Endodermal cell (in vitro differentiated cells): ENCODE results near the gene LNX1. TPM values are rescaled to one million over a fixed set of nuclear protein-coding genes. Genes with fewer than 3 reads are reported as not detected.

Experiments
- DNase-seq: peaks from one replicate; pipeline ENCODE4 v3.0.0-alpha.2; 2017
- H3K27ac ChIP-seq: 2 replicates; pipeline ENCODE4 v1.5.1; 2013; ENCODE audit warnings: mild to moderate bottlenecking, low read depth, low read length, moderate library complexity
- H3K27me3 ChIP-seq: 2 replicates; pipeline ENCODE4 v1.6.1; 2013; ENCODE audit warnings: mild to moderate bottlenecking, low read length, moderate library complexity; ENCODE audit not compliant: insufficient read depth, control insufficient read depth, poor library complexity, severe bottlenecking
- H3K36me3 ChIP-seq: 2 replicates; pipeline ENCODE4 v1.7.0; 2013; ENCODE audit warnings: mild to moderate bottlenecking, low read length, moderate library complexity; ENCODE audit not compliant: control insufficient read depth, insufficient read depth
- H3K4me1 ChIP-seq: one replicate; pipeline ENCODE4 v1.7.0; 2013; ENCODE audit warnings: low read length; ENCODE audit not compliant: control insufficient read depth, insufficient read depth
- H3K4me3 ChIP-seq: 2 replicates; pipeline ENCODE4 v1.5.1; 2013; ENCODE audit warnings: mild to moderate bottlenecking, low read length, moderate library complexity
- H3K9ac ChIP-seq: 2 replicates; pipeline ENCODE4 v1.6.1; 2013; ENCODE audit warnings: mild to moderate bottlenecking, low read length, moderate library complexity; ENCODE audit not compliant: poor library complexity, severe bottlenecking; ENCODE audit errors: extremely low read depth
- H3K9me3 ChIP-seq: 2 replicates; pipeline ENCODE4 v1.6.1; 2013; ENCODE audit warnings: mild to moderate bottlenecking, low read length, moderate library complexity; ENCODE audit not compliant: control insufficient read depth
- H3K27ac Mint-ChIP-seq: 2 replicates; pipeline ENCODE4 v1.8.0; 2020; ENCODE audit warnings: mixed read lengths
- H3K27me3 Mint-ChIP-seq: 2 replicates; pipeline ENCODE4 v1.8.0; 2021; ENCODE audit warnings: mild to moderate bottlenecking, mixed read lengths; ENCODE audit not compliant: insufficient read depth
- H3K36me3 Mint-ChIP-seq: 2 replicates; pipeline ENCODE4 v1.8.0; 2020; ENCODE audit warnings: low read depth, mixed read lengths
- H3K4me1 Mint-ChIP-seq: 2 replicates; pipeline ENCODE4 v1.8.0; 2020; ENCODE audit warnings: mixed read lengths
- H3K4me3 Mint-ChIP-seq: 2 replicates; pipeline ENCODE4 v1.8.0; 2020; ENCODE audit warnings: mild to moderate bottlenecking, moderate library complexity, mixed read lengths
- H3K9me3 Mint-ChIP-seq: 2 replicates; pipeline ENCODE4 v1.8.0; 2020; ENCODE audit warnings: mild to moderate bottlenecking, mixed read lengths
- CTCF ChIP-seq: fragments of 200-600 bp; sonication (generic); conservative IDR thresholded peaks from 2 replicates; pipeline ENCODE4 v1.5.0; 2021; ENCODE audit warnings: antibody characterized with exemption, mild to moderate bottlenecking
- WGBS, 2 experiments: methylation state at CpG; one replicate each; pipeline versions ENCODE4 v1.1.5 to v1.1.7; 2013; ENCODE audit warnings: missing lambda C conversion rate in 2 of 2, mixed read lengths in 1 of 2; ENCODE audit not compliant: insufficient coverage in 1 of 2, insufficient read length in 1 of 2; 5-methylcytosine and 5-hydroxymethylcytosine counted together
- long read RNA-seq, 4 experiments: library from polyadenylated mRNA in 2 of 4; library from RNA in 1 of 4; library from capped mRNA in 1 of 4; stranded (forward) in 3 of 4; unstranded in 1 of 4; transcript quantifications; one replicate each; pipeline ENCODE4 v2.0.0, GENCODE V29; 2020 to 2021; ENCODE audit warnings: inconsistent platforms in 1 of 4
- polyA plus RNA-seq, 2 experiments: library from polyadenylated mRNA; stranded (reverse); fragments of 50-300 nt; gene quantifications; one replicate each; pipeline ENCODE4 v1.2.3, GENCODE V29; 2013
- total RNA-seq, 2 donors: library from RNA; stranded (reverse); fragmentation: NEBNext Ultra II Directional in 1 of 2; extraction: Animal tissue kit (Norgen Biotek cat#: 25700) in 1 of 2; gene quantifications; 2 replicates in 1 of 2; 3 replicates in 1 of 2; pipeline ENCODE4 v1.2.1, GENCODE V29; 2021

The LNX1 gene
- total RNA-seq = 1 to 10 TPM; 4.4 to 5.4 TPM
- polyA plus RNA-seq (2013, experiment 1 of 2) = 1.4 TPM
- polyA plus RNA-seq (2013, experiment 2 of 2) = 0.99 TPM
- long read RNA-seq, experiment 1, partial matches to known transcripts = 1 of 2 reads
- long read RNA-seq, experiment 1, other reads (novel, unspliced or antisense) = 0 of 2 reads
- long read RNA-seq, experiment 2, transcript LNX1-201 (11 exons, 2,953 nt) = major isoform, 17 of 19 reads
- long read RNA-seq, experiment 2, partial matches to known transcripts = 1 of 19 reads
- long read RNA-seq, experiment 2, other reads (novel, unspliced or antisense) = 1 of 19 reads
- long read RNA-seq, experiment 3, transcript LNX1-201 (11 exons, 2,953 nt) = major isoform, 9 of 16 reads
- long read RNA-seq, experiment 3, partial matches to known transcripts = 4 of 16 reads
- long read RNA-seq, experiment 3, other reads (novel, unspliced or antisense) = 3 of 16 reads
- long read RNA-seq, experiment 4, partial matches to known transcripts = 14 of 16 reads
- long read RNA-seq, experiment 4, other reads (novel, unspliced or antisense) = 0 of 16 reads

DNA sequence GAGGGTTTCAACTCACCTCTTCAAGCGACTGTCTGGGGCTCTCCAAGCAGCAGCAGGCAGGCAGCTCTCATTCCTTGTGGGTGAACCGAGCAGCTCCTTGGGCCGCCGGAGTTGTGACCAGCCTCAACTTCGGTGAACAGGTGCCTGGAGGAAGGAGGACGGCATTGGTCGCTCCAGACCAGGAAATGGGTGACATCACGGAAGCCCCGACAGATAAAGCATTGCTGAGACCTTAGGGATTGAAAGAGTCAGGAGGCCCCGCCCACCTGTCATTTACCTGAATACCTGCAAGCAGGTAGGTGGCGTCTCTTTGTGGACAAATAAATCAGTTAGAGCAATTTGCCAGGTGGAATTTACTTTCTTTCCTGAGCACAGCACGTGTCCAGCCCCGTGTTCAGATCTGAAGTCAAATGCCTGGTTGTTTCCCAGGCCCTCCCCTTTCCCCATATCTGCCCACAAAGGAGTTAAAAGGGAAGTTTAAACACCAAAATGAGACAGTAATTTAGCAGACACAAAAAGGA is at the start of gene LNX1:
Gene LNX1, minus strand, starts transcription at position 115 of the 521 bp plus-strand sequence. CDS start 17,484 bp downstream, outside the sequence.
- no peaks in the 10 kb centered on the region for H3K27me3 Mint-ChIP-seq
- WGBS, 2 experiments = 53 to 70% methylated on average over 12 to 13 of the region's 13 CpGs
- peak within 1 kb of the TSS; percentile 94 for H3K27ac Mint-ChIP-seq
- DNase-seq = peak; percentile 96
- Histone ChIP-seq H3K4me1 (peaks cover 10% of the 10 kb centered on the region), H3K36me3 (no peaks in the 10 kb centered on the region), H3K9ac (no peak within 1 kb of the TSS), H3K9me3 (no peaks in the 10 kb centered on the region), H3K27me3 (no peaks in the 10 kb centered on the region), H3K4me3 (peak within 1 kb of the TSS; percentile 74), H3K27ac (no peak within 1 kb of the TSS)
- H3K36me3 Mint-ChIP-seq = no peaks in the 10 kb centered on the region
- no peaks in the 10 kb centered on the region for H3K9me3 Mint-ChIP-seq
- peak within 1 kb of the TSS; percentile 61 for H3K4me3 Mint-ChIP-seq
- TF ChIP-seq CTCF = peak; percentile 50
- peaks cover 35% of the 10 kb centered on the region for H3K4me1 Mint-ChIP-seq

GRCh38 chr4:53640576-53641453 is 49.5 kb upstream of the LNX1 start:
- Mint-ChIP-seq H3K4me1 (peaks cover 2% of the 10 kb centered on the region), H3K9me3 (no peaks in the 10 kb centered on the region), H3K4me3 (no peak overlapping the region), H3K27me3 (peaks cover 90% of the 10 kb centered on the region), H3K27ac (no peak overlapping the region), H3K36me3 (no peaks in the 10 kb centered on the region)
- 83 to 89% methylated on average over 2 to 10 of the region's 10 CpGs for WGBS, 2 experiments
- H3K9ac ChIP-seq = no peak overlapping the region
- H3K4me1 ChIP-seq = no peaks in the 10 kb centered on the region
- H3K9me3 ChIP-seq = no peaks in the 10 kb centered on the region
- H3K27me3 ChIP-seq = peaks cover 99% of the 10 kb centered on the region
- DNase-seq = no peak
- TF ChIP-seq CTCF = no peak
- no peaks in the 10 kb centered on the region for H3K36me3 ChIP-seq
- no peak overlapping the region for H3K4me3 ChIP-seq
- no peak overlapping the region for H3K27ac ChIP-seq

- H3K9me3 ChIP-seq = no peaks in the 10 kb centered on the region
- no peaks in the 10 kb centered on the region for H3K9me3 Mint-ChIP-seq
- no peaks in the 10 kb centered on the region for H3K36me3 ChIP-seq
- no peak overlapping the region for H3K4me3 ChIP-seq
- H3K4me1 Mint-ChIP-seq = peaks cover 4% of the 10 kb centered on the region
- H3K4me3 Mint-ChIP-seq = no peak overlapping the region
- no peak overlapping the region for H3K9ac ChIP-seq
- no peak for DNase-seq
- TF ChIP-seq CTCF = no peak
- no peak overlapping the region for H3K27ac ChIP-seq
- H3K36me3 Mint-ChIP-seq = no peaks in the 10 kb centered on the region
- no peak overlapping the region for H3K27ac Mint-ChIP-seq
- H3K27me3 ChIP-seq = peaks cover 86% of the 10 kb centered on the region
- H3K27me3 Mint-ChIP-seq = peaks cover 77% of the 10 kb centered on the region
- no peaks in the 10 kb centered on the region for H3K4me1 ChIP-seq
Measured at GRCh38 chr4:53638919-53639318, 47.6 kb upstream of the LNX1 start.
